CD4-positive, alpha-beta T cell (primary cell): ENCODE results near the gene CRYBA2. TPM values are rescaled to one million over a fixed set of nuclear protein-coding genes. Genes with fewer than 3 reads are reported as not detected.

Experiments used
- ATAC-seq: fragments of 200-7000 bp; cut with Tn5 transposase; one replicate; pipeline ENCODE4 v1.10.0; 2022; ENCODE audit warnings: mild to moderate bottlenecking; ENCODE audit not compliant: poor library complexity
- CTCF ChIA-PET: fragments of 350-600 bp; sonication (Branson Sonifier 250); formaldehyde crosslinking; loops from one replicate; lab custom pipeline; 2021; ENCODE audit warnings: antibody characterized with exemption, inconsistent platforms; lab: Charles Lee
- POLR2A ChIA-PET: fragments of 350-600 bp; sonication (Branson Sonifier 250); formaldehyde crosslinking; loops from one replicate; lab custom pipeline; 2021; ENCODE audit warnings: antibody characterized with exemption, inconsistent platforms; lab: Charles Lee
- DNase-seq, 14 experiments: peaks; one replicate each; pipeline ENCODE4 v3.0.0-alpha.2; 2013 to 2020; ENCODE audit warnings: mixed read lengths in 2 of 14
- H3K27ac ChIP-seq, 2 donors: one replicate each; pipeline versions ENCODE4 v1.5.1 to v1.7.0; 2013; ENCODE audit warnings: low read length in 2 of 2, low read depth in 1 of 2, mild to moderate bottlenecking in 1 of 2
- H3K27me3 ChIP-seq, 2 experiments: 1 replicate in 1 of 2; 2 replicates in 1 of 2; pipeline versions ENCODE4 v1.6.1 to v1.7.0; 2013; ENCODE audit warnings: low read length in 2 of 2, control low read depth in 1 of 2, mild to moderate bottlenecking in 1 of 2, moderate library complexity in 1 of 2; ENCODE audit not compliant: insufficient read depth in 2 of 2, control insufficient read depth in 1 of 2
- H3K36me3 ChIP-seq: one replicate; pipeline ENCODE4 v1.6.1; 2013; ENCODE audit warnings: low read length, control low read depth; ENCODE audit not compliant: insufficient read depth
- H3K4me1 ChIP-seq: one replicate; pipeline ENCODE4 v1.6.1; 2013; ENCODE audit warnings: low read length, control low read depth; ENCODE audit not compliant: insufficient read depth
- H3K4me3 ChIP-seq: one replicate; pipeline ENCODE4 v1.5.1; 2013; ENCODE audit warnings: mild to moderate bottlenecking, low read length, moderate library complexity
- H3K9me3 ChIP-seq, 2 experiments: 1 replicate in 1 of 2; 2 replicates in 1 of 2; pipeline versions ENCODE4 v1.6.1 to v1.7.0; 2013; ENCODE audit warnings: low read length in 2 of 2, mild to moderate bottlenecking in 2 of 2, control low read depth in 1 of 2, moderate library complexity in 1 of 2; ENCODE audit not compliant: control insufficient read depth in 1 of 2, insufficient read depth in 1 of 2
- H3K27ac Mint-ChIP-seq: one replicate; pipeline ENCODE4 v1.8.0; 2020; ENCODE audit warnings: mixed read lengths
- H3K27me3 Mint-ChIP-seq: one replicate; pipeline ENCODE4 v1.8.0; 2021; ENCODE audit warnings: mixed read lengths
- H3K36me3 Mint-ChIP-seq: one replicate; pipeline ENCODE4 v1.8.0; 2021; ENCODE audit warnings: low read depth, mixed read lengths
- H3K4me1 Mint-ChIP-seq: one replicate; pipeline ENCODE4 v1.8.0; 2021; ENCODE audit warnings: low read depth, mixed read lengths
- H3K4me3 Mint-ChIP-seq: one replicate; pipeline ENCODE4 v1.8.0; 2020; ENCODE audit warnings: mild to moderate bottlenecking, mixed read lengths
- H3K9me3 Mint-ChIP-seq: one replicate; pipeline ENCODE4 v1.8.0; 2020; ENCODE audit warnings: mixed read lengths
- intact Hi-C, 2 experiments: fragments of 100-400 bp; cut with DNase I in 1 of 2; cut with micrococcal nuclease in 1 of 2; formaldehyde crosslinking; loops; one replicate each; pipeline versions ENCODE4 v1.15.1 to v1.9.0; 2023 to 2025; cut with DNase I, micrococcal nuclease
- total RNA-seq, 174 experiments: library from RNA in 2 of 174; stranded (reverse) in 2 of 174; gene quantifications; one replicate each; pipeline ENCODE4 v1.2.3 and lab custom pipeline; 2021 to 2026
- TF ChIP-seq, protein P1 (sequence below): fragments of 200-600 bp; IDR thresholded peaks from one replicate; pipeline ENCODE4 v1.8.0; 2022; ENCODE audit warnings: antibody characterized with exemption, mild to moderate bottlenecking

CRYBA2 gene
- total RNA-seq, 2 experiments from 2014 or later = not detected

DNA sequence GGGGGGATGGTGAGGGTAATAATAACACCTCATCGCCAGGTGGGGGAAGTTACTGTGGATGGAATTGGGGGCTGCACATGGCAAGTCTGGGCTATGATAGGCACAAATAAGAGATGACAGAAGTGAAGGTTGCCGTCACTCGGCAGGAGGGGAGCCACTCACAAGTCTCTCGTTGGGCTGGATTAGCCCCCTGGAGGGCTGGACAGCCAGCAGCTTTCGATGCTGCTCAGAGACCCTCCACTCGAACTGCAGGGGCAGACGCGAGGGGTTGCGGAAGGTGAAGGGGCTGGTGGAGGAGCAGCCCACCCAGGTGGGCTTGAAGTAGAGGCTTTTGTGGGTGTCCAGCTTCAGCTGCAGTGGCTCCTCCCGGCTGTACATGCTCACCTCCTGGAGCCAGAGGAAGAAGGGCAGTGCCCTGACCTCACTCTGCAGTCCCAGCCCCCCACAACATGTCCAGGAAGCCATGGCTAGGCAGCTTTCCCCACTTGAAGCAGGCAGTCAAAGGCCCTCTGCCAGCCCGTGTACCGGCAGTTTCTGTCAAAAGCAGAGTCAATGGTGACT lies 29.9 kb upstream of the CRYBA2 start:
- no peaks in the 10 kb centered on the region for H3K4me1 Mint-ChIP-seq
- TF ChIP-seq, protein P1, sequence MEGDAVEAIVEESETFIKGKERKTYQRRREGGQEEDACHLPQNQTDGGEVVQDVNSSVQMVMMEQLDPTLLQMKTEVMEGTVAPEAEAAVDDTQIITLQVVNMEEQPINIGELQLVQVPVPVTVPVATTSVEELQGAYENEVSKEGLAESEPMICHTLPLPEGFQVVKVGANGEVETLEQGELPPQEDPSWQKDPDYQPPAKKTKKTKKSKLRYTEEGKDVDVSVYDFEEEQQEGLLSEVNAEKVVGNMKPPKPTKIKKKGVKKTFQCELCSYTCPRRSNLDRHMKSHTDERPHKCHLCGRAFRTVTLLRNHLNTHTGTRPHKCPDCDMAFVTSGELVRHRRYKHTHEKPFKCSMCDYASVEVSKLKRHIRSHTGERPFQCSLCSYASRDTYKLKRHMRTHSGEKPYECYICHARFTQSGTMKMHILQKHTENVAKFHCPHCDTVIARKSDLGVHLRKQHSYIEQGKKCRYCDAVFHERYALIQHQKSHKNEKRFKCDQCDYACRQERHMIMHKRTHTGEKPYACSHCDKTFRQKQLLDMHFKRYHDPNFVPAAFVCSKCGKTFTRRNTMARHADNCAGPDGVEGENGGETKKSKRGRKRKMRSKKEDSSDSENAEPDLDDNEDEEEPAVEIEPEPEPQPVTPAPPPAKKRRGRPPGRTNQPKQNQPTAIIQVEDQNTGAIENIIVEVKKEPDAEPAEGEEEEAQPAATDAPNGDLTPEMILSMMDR = no peak
- Histone ChIP-seq H3K9me3 (no peaks in the 10 kb centered on the region), H3K36me3 (no peaks in the 10 kb centered on the region), H3K27ac (no peak overlapping the region), H3K4me1 (no peaks in the 10 kb centered on the region), H3K4me3 (no peak overlapping the region), H3K27me3 (no peaks in the 10 kb centered on the region)
- intact Hi-C loops = no loop called here
- peaks cover 21% of the 10 kb centered on the region for H3K27me3 Mint-ChIP-seq
- no peak overlapping the region for H3K27ac Mint-ChIP-seq
- no peaks in the 10 kb centered on the region for H3K9me3 Mint-ChIP-seq
- CTCF ChIA-PET = interaction anchor here (0.6 kb wide), 1 partner anchor 114 kb away, joined by 3 read pairs; no protein-coding TSS in a partner anchor
- POLR2A ChIA-PET = no interaction called here
- no peaks in the 10 kb centered on the region for H3K36me3 Mint-ChIP-seq
- ATAC-seq (no peak), DNase-seq (no peak)
- no peak overlapping the region for H3K4me3 Mint-ChIP-seq

DNA sequence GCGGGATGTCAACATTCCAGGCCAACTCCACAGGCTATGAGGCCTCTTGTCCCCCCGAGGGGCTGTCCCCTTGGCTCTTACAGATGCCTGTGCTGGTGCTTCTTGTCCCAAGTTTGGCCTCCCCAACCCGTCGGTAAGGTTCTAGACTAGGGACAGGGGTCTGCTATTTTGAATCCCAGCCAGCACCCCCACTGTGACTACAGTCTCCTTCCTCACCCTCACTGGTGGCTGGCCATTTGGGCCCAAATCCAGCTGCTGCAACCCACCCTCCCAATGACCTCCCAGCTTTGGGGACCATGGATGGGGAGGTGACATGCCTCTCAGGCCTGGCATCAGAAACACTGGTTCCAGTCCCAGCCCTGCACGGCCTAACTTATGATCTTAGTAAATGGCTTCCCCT lies 29.4 kb upstream of the CRYBA2 start:
- ChIA-PET CTCF (no interaction called here), POLR2A (no interaction called here)
- ATAC-seq (no peak), DNase-seq (no peak)
- Histone ChIP-seq H3K36me3 (no peaks in the 10 kb centered on the region), H3K9me3 (no peaks in the 10 kb centered on the region), H3K27me3 (no peaks in the 10 kb centered on the region), H3K4me3 (no peak overlapping the region), H3K4me1 (no peaks in the 10 kb centered on the region), H3K27ac (no peak overlapping the region)
- Mint-ChIP-seq H3K4me3 (no peak overlapping the region), H3K4me1 (no peaks in the 10 kb centered on the region), H3K27me3 (peaks cover 21% of the 10 kb centered on the region), H3K36me3 (no peaks in the 10 kb centered on the region), H3K9me3 (no peaks in the 10 kb centered on the region), H3K27ac (no peak overlapping the region)
- intact Hi-C loops = no loop called here
- TF ChIP-seq, protein P1 = no peak

DNA sequence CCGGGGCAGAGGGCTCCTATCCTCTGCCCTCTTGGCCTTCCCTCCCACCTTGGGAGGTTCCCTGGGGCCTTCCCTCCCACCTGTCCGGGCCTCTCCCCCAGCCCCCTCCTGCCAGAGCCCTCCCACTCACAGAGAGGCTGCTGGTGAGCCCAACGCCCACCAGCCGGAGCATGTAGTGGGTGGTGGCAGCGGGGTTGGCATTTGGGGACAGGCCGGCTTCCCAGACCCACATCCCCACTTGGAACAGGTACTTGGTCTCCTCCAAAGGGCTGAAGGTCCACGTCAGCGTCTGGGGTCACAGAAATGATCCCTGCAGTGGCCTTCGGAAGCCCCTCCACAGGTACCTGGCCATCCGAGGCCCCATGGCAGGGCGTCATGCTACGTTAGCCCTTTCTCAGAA lies 28.8 kb upstream of the CRYBA2 start:
- Mint-ChIP-seq H3K27me3 (peaks cover 21% of the 10 kb centered on the region), H3K4me3 (no peak overlapping the region), H3K27ac (no peak overlapping the region), H3K36me3 (no peaks in the 10 kb centered on the region), H3K4me1 (no peaks in the 10 kb centered on the region), H3K9me3 (no peaks in the 10 kb centered on the region)
- H3K4me3 ChIP-seq = no peak overlapping the region
- ChIA-PET POLR2A (no interaction called here), CTCF (interaction anchor here (1.4 kb wide), 1 partner anchor 42 kb away, joined by 3 read pairs; no protein-coding TSS in a partner anchor)
- intact Hi-C loops = no loop called here
- TF ChIP-seq, protein P1 = no peak
- H3K27me3 ChIP-seq = no peaks in the 10 kb centered on the region
- ATAC-seq (no peak), DNase-seq (no peak)
- no peak overlapping the region for H3K27ac ChIP-seq
- H3K36me3 ChIP-seq = no peaks in the 10 kb centered on the region
- H3K4me1 ChIP-seq = no peaks in the 10 kb centered on the region
- no peaks in the 10 kb centered on the region for H3K9me3 ChIP-seq
